Retina (tissue), 1 donor: ENCODE results near the gene RTBDN.

Experiments used
- DNase-seq: peaks from one replicate; pipeline ENCODE4 v3.0.0-alpha.2; 2016

The RTBDN gene

GRCh38 chr19:12834566-12834943 is at the start of gene RTBDN:
Gene RTBDN (minus strand): TSS chr19:12834579. CDS start chr19:12829979, 4,600 bp downstream.
- DNase-seq = peak; percentile 26

- no peak for DNase-seq
Observed at GRCh38 chr19:12882589-12882988, 48.2 kb upstream of the RTBDN start.

- peak; percentile 88 for DNase-seq
Observed at GRCh38 chr19:12881172-12881808, 46.9 kb upstream of the RTBDN start, which contains the start of gene DNASE2. Gene DNASE2 (minus strand): TSS chr19:12881449. CDS start chr19:12881375, 74 bp downstream.

- DNase-seq = peak; percentile 69
Observed at GRCh38 chr19:12880551-12881171, 46.3 kb upstream of the RTBDN start.

GRCh38 chr19:12875086-12875485 is 40.7 kb upstream of the RTBDN start:
- DNase-seq = no peak

GRCh38 chr19:12873891-12874745 is 39.7 kb upstream of the RTBDN start:
- no peak for DNase-seq

- DNase-seq = no peak
Observed at GRCh38 chr19:12872941-12873890, 38.8 kb upstream of the RTBDN start.

- DNase-seq = no peak
Observed at GRCh38 chr19:12872255-12872654, 37.9 kb upstream of the RTBDN start.

GRCh38 chr19:12871681-12872080 is 37.3 kb upstream of the RTBDN start:
- no peak for DNase-seq

GRCh38 chr19:12868540-12869112 is 34.2 kb upstream of the RTBDN start:
- DNase-seq = no peak

GRCh38 chr19:12867120-12868099 is 33.0 kb upstream of the RTBDN start:
- peak; percentile 91 for DNase-seq

- no peak for DNase-seq
Observed at GRCh38 chr19:12866416-12867119, 32.2 kb upstream of the RTBDN start.

GRCh38 chr19:12865746-12866415 is 31.5 kb upstream of the RTBDN start:
- no peak for DNase-seq

GRCh38 chr19:12864721-12865715 is 30.6 kb upstream of the RTBDN start:
- DNase-seq = no peak

- DNase-seq = no peak
Observed at GRCh38 chr19:12864143-12864542, 29.8 kb upstream of the RTBDN start.

GRCh38 chr19:12859546-12859945 is 25.2 kb upstream of the RTBDN start:
- DNase-seq = no peak

- DNase-seq = no peak
Observed at GRCh38 chr19:12858041-12858928, 23.9 kb upstream of the RTBDN start.
